Measurements from ENCODE around the gene PARVB.
"Not testable (repeated sequence)": the region's sequence is repeated elsewhere in the genome, so short reads cannot be mapped to it uniquely, and the experiment has no call there.

PARVB gene

DNA sequence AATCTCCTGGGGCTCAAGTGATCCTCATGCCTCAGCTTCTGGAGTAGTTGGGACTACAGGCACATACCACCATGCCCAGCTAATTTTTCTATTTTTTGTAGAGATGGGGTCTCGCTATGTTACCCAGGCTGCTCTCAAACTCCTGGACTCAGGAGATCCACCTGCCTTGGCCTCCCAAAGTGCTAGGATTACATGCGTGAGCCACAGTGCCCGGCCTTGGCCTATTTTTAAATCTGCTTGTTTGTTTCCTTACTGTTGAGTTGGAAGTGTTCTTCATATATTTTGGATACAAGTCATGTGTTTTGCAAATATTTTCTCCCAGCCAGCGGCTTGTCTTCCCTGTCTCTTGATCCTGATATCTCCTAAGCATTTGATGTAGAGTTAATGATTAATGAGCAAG, 5.0 kb downstream of the PARVB start:
- DNase-seq = no peak

DNA sequence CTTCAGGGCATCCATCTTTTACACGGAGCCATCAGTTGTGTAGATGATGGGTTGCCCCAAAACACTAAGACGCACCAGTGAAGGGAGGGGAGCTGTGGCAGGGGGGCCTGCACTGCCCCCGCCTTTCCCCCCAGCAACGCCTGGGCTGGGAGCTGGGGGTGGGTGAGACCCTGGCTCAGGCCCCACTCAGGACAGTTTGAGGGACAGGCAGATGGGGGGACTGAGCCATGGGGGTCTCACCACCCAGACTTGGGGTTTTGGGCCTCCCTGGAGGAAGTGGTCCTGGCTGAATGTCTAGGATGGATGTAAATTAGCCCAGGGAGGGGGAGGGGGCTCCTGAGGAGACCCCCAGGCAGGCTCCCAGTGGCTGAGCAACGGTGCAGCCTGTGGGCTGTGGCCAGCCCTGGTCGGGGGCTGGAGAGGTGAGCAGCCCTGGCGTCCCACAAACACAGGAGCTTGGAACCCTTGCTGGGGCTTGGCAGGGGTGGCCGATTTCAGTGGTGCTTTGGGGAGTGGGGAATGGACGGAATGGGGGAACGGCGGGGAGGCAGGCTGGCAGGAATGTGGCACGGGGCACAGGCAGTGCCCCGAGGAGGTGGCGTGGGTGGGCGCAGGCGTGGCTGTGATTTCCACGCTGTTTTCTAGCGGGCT, 6.1 kb downstream of the PARVB start:
- DNase-seq = no peak

DNA sequence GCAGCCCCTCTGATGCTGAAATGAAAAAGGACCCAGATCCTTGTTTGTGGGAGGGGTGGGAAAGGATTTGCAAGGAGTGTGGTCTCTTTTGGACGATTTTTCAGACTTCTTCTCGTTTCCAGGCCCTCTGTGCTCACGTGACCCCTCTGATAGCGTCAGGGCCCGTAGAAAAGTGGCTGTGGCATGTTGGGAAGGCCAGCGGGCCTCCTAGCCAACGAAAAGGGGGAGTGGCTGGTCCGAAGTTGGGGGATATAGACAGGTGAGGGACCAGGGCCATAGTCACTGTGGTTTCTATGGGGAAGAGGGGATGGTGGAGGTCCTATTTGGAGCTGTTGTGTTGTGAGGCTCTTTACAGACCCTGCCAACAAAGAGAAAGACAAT, 6.6 kb downstream of the PARVB start:
- no peak for DNase-seq

DNA sequence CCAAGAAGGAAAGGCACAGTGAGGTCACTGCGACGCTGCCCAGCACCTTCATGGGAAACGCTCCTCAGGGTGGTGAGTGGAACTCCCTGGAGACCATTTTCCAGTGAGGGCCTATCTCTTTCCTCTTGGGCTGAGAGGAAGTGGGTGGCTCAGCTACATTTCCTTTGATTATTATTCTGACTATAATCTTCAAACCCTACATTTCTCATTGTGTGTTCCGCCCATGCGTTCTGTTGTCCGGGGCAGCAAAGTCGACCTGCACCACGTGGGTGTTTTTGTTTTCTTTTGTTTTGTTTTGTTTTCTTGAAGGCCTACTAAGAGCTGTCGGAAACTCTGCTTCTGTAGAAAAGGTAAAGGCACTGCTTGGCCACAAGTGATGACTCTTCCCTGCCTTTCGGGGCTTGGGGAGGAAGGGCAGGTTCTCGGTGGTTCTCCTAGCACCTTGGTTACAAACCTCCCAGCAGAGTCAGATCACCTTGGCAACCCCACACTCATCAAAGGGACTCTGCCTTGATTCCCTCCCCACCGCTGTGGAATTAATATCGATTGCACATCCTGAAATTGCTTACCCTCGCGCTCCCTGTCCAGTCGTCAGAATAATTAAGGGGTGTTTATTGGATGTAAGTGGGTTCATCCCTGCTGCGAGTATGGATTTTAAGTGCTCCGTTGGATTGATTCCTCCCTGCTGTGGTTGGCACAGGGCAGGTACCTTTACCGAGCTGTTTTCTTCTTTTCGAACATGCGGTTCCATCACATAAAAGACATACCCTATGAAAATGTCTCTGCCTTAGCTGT, 7.3 kb downstream of the PARVB start:
- DNase-seq = peak; percentile 57

DNA sequence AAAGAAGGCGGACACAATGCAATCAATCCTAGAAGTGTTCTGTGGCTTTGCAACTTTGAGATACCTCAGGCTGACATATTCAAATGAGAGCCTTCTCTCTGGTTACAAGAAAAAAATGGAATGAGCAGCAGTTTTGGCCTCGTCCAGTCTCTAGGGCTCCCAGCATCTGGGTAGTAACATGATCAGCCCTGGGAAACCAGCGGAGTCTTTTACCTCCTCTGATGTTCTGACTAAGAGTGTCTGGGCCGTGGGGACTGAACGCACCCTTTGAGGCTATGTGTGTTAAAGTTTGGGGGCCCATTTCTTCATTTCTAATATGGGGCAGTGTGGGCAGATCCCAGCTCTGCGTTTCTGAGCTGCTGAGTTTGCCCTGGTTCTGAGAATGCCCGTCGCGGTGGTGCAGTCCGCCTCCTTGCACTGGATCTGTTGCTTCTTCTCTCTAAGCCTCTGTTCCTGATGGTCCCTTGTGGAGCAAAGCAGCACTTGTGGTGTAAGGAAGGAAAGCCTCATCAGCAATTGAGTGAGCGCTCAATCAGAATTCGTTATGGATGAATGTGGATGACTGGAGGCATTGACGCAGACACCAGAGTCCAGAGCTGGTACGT, 8.1 kb downstream of the PARVB start:
- DNase-seq = no peak

DNA sequence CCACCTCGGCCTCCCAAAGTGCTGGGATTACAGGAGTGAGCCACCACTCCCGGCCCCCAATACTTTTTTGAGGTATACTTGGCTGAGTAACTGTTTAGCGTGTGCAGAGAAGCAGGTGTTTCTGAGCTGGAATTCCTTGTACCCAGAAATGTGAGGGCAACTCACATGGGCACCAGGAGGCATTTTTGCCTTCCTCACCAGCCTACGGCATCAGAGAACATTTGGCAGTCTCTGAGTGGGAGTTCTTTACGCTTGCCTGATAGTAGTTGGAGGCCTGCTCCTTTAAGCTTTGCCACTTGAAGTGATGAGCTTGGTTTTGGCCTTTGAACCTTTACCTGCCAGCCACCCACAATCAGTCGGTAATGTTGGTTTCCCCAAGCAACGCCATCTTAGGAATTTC, 9.2 kb downstream of the PARVB start:
- DNase-seq = no peak

DNA sequence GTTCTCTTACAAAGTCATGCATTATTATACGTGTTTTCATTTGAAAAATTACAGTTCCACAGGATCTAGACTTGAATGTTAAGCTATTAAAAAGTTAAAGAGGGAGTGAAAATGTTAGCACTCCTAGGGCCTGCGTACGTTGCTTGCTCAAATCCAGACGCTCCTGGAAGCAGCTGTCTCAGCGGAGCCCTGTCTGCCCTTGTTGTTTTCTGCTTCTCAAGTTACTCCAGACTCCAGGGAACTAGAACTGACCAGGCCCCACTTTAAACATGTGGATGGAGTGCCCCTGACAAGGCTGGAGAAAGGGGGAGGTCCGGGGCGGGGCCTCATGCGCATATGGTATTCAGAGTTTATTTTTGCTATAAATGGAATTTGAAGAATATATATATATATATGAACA, 9.6 kb downstream of the PARVB start:
- DNase-seq = no peak

DNA sequence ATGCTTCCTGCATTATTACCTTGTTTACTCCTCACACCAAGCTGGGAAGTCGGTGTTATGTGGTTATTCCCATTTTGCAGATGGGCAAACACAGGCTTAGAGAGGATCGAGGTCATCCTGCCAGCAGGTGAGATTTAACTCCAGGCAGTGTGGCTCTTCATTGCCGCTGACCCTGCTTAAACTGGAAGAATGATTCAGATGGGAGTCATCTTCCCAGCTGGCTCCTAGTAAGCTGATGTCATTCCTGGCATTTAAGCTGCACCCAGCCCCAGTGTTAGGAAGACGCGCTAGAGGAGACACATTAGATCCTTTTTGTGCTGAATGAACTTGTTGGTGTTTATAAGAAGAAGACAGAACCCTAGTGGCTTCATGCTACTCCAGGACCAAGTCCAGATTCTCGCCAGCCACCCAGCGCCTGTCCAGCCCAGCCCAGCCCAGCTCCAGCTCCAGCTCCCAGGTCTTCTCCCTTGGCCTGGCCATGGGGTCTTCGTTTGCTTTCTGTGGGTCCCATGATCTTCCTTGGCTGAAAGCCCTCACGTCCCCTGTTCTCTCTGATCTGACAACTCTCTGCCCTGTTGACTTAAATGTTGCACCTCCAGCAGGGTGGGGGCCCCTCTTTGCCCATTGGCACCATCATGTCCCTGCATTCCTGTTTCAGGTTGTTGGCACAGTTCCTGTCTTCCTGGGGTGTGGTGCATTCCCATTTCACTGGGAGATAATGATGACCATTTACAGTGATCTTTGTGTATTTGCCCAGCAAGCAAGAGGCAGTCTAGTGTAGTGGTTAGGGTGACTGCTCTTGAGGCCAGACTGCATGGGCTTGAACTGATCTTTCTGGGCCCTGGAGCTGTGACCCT, 13.6 kb downstream of the PARVB start:
- no peak for DNase-seq

DNA sequence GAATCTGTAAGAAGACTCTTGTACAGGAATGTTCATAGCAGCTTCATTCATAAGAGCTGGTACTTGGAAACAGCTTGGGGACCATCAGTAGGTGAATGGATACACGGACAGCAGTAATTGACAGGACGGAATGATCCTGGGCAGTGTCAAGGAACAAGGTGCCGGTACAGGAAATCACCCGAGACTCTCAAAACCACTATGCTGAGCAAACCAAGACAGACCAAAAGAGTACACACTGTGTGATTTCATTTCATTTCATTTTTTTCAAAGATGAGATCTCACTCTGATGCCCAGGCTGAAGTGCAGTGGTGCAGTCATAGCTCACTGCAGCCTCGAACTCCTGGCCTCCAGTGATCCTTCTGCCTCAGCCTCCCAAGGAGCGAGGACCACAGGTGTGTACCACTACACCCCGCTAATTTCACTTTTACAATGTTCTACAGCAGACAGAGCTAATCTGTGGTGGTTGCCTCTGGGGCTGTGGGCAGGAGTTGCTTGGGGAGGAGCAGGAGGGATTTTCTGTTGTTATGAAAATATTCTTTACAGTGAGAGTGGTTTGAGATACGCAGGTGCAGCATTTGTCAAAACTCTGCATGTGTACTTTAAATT, 15.6 kb downstream of the PARVB start:
- DNase-seq = no peak

DNA sequence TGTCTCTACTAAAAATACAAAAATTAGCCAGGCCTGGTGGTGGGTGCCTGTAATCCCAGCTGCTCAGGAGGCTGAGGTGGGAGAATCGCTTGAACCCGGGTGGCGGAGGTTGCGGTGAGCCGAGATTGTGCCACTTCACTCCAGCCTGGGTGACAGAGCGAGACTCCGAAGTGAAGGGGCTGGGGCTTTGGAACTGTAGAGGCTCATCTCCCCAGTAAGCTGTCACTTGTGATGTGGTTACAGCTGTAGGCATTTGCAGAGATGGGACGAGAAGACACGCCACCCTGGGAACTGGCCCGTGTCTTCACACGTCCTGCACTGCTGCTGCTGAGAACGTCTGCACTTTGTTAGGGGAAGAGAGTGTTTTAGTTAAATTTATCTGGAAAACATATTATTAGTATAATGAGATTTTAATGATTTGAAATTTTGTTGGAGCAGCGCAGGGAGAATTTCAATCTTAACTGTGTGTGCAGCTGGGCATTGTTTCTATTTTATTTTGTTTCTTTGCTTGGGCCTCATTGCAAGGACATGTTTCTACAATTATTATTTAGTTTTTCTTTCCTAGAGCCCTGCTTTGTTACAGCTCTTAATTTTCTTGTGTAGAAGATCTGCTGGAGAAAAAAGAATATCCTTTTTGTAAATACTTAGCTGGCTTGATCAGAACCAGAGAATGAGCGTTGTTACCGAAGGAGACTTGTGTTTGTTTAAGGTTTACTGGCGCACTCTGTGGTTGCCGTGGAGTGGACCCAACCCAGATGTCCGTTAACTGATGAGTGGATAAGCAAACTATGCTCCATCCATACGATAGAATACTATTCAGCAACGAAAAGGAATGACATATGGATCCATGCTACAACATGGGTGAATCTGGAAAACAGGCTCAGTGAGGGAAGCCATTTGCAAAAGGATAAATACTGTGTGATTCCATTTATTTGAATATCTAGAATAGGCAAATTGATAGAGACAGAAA, 18.4 kb downstream of the PARVB start:
- no peak for DNase-seq

DNA sequence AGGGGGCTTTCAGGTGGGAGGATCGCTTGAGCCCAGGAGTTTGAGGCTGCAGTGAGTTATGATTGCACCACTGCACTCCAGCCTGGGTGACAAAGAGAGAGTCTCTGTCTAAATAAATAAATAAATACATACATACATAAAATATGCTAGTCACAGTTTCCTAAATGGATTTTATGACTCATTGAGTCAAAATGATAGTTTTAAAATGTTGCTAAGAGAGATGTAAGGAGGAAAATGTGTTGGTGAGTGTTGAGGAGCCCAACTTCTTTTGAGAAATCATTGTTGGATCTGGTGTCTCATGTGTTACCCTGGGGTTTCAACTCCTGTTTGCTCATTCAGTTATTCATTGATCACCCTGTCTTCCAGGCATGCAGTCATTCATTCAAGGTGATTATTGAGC, 21.0 kb downstream of the PARVB start:
- DNase-seq = no peak

DNA sequence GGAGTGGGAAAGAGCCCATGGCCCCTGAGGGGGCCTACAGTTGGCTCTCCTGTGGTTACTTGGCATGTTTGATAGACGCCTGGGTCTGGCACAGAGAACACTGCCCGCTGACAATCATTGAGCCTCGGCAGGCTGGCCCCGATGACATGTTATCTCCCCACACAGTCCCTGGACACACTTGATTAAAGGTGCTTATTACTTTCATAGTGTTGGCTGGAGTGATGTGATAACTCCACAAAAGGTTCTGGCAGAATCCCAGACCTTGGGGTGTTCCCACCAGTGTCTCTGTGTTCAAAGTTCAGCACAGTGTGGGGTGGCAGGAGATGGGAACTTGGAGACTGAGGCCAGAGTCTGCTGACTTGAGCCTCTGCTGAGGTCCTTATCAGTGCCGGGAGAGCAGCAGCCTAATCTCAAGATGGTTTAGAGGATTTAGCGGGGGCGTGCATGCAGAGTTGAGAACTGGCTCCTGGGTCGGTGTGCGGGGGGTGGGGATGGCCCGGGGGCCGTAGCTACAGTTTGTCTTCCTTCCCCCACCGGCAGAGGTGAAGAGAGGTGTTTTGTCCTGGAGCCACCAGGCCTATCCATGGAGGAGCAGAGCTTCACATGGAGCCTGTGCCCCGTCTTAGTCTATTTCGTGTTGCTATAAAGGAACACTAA, 22.5 kb downstream of the PARVB start:
- no peak for DNase-seq

DNA sequence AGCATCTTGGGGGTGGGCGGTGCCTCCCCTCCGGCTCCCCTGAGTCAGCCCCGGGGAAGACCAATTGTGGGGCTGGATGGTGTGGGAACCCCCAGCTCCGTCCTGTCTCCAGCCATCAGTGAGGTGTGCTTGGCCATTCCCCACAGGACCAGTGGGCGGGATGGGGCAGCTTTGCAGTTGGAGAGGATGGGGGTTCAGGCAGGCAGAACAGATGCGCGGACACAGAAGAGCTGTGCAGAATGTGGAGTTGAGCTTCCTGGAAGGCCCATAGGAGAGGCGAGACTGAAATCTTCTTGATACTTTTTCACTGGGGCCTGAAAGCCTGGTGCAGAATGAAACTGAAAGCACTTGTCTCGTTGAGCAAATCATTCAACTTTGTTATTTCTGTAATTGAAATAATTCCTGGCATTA, 23.8 kb downstream of the PARVB start:
- DNase-seq = no peak

DNA sequence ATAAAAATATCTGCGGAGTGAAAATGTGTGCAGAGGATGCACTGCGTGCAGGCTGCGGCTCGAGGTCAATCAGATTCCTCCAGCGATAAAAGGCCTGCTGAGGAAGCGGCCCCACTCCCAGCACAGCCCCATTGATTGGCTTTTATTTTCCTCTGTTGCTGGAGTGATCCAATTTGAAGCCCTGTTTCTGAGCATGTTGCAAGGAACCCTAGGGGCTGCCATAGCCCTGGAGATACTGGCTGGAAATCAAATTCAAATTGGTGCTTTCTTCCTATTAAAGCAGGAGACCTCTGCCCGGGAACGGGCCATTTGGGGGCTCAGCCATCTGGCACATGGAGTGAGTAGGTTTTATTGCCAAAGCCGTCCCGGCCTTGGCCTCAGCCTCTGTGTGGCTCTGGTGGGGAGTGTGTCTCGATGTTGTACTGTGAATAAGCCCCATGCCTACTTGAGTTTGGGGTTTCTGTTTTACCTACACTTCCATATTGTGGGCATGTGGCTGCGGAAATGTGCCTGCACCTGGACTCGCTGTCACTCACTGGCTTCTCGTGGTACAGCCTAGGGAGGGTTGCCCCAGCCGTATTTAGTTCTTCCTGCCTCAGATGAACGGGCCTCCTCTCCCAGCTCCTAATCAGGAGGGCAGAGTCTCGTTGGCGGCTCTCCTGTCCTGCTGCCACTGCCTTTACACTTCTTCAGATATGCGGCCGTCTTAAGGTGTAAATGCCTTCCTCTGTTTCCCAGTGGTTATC, 25.6 kb downstream of the PARVB start:
- DNase-seq = no peak

DNA sequence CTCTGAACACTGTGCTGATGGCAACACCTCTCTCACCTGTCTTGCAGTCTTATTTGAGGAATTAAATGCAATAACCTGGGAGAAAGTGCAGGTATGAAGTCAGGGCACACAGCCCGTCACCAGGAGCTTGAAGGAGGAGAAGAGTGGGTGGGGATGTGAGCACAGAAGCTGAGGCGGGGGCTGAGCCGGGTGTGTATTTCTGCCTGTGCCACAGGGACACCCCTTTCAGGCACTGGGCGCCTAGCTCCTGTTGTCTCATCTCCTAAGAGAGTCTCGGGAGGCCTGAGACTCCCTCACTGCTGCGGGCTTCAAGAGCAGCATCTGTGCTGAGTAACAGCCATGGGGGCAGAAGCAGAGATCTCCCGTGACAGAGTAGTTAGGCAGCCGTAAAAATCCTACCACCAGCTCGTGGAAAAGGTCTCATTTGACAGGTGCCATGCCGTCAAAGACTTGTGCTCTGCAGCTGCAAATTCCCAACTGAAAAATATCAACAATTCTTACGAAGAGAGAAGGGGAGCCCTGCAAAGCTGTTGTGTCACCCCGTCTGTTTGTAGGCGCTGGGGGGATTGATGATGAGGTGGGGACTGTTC, 26.8 kb downstream of the PARVB start:
- no peak for DNase-seq

DNA sequence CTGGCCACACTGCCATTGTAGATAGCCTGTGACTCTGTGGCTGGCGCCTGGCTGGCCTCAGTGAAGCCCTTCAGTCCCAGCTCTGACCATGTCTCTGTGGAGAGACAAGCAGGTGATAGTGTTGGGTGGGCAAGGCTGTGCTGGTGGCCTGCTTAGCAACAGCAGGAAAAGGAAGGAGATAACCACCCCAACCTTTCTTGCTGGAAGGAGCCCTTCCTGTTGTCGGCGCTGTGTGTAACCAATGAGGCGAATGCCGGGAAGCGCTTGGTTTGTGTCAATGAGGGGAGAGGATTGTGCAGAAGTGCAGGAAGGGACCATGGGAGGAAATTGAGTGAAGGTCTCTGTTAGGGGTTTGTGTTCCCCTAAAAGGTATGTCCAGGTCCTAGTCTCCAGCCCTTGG, 27.3 kb downstream of the PARVB start:
- no peak for DNase-seq

DNA sequence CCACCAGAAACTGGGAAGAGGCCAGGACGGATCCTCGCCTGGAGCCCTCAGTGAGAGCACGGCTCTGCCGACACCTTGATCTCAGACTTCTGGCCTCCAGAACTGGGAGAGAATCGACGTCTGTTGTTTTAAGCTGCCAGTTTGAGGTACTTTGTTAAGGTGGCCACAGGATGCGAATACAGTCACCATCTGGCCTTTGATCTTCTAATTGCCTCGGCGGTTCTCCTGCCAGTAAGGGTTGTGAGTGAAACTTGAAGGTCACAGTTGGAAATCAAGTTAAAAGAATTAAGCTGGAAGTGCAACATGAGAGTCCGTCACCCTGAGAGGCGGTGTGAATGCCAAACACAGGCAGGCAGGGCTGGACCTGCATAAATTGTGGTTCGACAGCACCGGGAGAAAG, 27.9 kb downstream of the PARVB start:
- DNase-seq = no peak

DNA sequence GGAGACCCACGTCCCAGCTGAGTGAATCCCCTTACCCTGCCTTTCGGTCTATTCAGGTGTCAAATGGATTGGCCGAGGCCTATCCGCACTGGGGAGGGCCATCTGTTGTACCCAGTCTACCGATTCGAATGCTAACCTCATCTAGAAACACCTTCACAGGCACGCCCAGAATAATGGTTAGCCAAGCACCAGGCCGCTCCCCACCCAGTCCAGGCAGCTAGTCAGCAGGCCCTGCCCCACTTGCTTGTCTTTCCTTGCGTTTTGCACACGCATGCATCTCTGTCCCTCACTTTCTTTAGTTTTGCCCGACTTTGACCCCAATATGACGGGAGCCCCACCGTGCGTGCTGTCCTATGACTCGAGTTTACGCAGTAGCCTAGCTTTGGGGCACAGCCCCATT, 31.7 kb downstream of the PARVB start:
- DNase-seq = no peak

DNA sequence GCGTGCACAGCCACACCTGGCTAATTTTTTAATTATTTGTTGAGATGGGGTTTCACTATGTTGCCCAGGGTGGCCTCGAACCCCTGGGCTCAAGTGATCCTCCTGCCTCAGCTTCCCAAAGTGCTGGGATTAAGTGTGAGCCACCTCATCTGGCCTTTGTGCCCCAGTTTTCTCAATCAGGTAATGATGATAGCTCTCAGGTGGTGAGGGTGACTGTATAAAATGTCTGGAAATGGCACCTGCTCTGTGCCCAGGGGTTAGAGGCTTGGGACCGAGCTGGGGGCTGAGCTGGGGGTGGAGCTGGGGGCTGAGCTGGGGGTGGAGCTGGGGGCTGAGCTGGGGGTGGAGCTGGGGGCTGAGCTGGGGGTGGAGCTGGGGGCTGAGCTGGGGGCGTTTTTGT, 32.5 kb downstream of the PARVB start:
- not testable (repeated sequence) for DNase-seq

DNA sequence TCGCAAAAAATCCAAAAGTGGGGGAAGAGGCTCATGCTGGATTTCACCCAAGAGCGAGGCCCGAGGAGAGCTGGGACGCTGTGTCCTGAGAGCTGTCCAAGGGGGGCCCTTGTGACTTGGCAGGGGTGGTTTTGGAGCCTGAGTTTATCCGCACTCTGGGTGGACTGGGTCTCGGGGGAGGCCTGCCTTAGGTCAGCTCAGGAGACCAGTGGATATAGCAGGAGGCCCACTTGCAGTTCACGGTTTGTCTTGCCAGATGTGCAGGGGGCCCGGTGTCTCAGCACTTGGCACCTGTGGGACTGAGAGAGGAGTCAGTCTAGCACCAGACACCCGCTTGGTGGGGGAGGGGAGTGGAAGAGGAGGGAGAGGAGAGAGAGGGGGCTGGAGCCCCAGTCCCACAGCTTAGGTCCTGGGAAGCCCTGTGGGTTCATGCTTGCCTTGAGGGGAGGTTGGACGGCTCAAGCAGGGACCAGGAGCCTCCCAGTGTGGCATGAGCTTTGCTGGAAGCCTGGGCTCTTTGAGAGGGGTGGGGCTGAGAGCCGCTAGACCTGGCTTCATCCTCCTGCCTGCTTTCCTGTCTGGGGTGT, 33.4 kb downstream of the PARVB start:
- DNase-seq = no peak

Measured in CD4-positive, alpha-beta T cell treated with Interleukin-21 for 1 hour (primary cell).